ENCODE measurements around the gene RBM43.
"Not testable (repeated sequence)": the region's sequence is repeated elsewhere in the genome, so short reads cannot be mapped to it uniquely, and the experiment has no call there.

Gene RBM43

GRCh38 chr2:151268085-151268484, 6.4 kb upstream of the RBM43 start:
- DNase-seq (ENCODE audit: low read depth) = no peak

GRCh38 chr2:151267537-151267936, 5.9 kb upstream of the RBM43 start:
- no peak for DNase-seq (ENCODE audit: low read depth)

- DNase-seq (ENCODE audit: low read depth) = no peak
These were observed 4.3 kb upstream of the RBM43 start for GRCh38 chr2:151265991-151266390.

GRCh38 chr2:151264157-151264825, 2.6 kb upstream of the RBM43 start:
- no peak for DNase-seq (ENCODE audit: low read depth)

- no peak for DNase-seq (ENCODE audit: low read depth)
These were observed 966 bp upstream of the RBM43 start for GRCh38 chr2:151262629-151263028.

GRCh38 chr2:151261977-151262291, 271 bp upstream of the RBM43 start:
- no peak for DNase-seq (ENCODE audit: low read depth)

- DNase-seq (ENCODE audit: low read depth) = no peak
These were observed 961 bp downstream of the RBM43 start for GRCh38 chr2:151260573-151261230.

GRCh38 chr2:151258121-151258520, 3.5 kb downstream of the RBM43 start:
- DNase-seq (ENCODE audit: low read depth) = no peak

GRCh38 chr2:151252646-151253045, 9.0 kb downstream of the RBM43 start:
- no peak for DNase-seq (ENCODE audit: low read depth)

- DNase-seq (ENCODE audit: low read depth) = no peak
These were observed 10.7 kb downstream of the RBM43 start for GRCh38 chr2:151251012-151251411.

GRCh38 chr2:151247432-151247831, 14.2 kb downstream of the RBM43 start:
- no peak for DNase-seq (ENCODE audit: low read depth)

GRCh38 chr2:151246152-151246551, 15.5 kb downstream of the RBM43 start:
- no peak for DNase-seq (ENCODE audit: low read depth)

GRCh38 chr2:151243468-151243867, 18.2 kb downstream of the RBM43 start:
- no peak for DNase-seq (ENCODE audit: low read depth)

GRCh38 chr2:151241224-151241623, 20.4 kb downstream of the RBM43 start:
- no peak for DNase-seq (ENCODE audit: low read depth)

GRCh38 chr2:151240433-151240832, 21.2 kb downstream of the RBM43 start:
- DNase-seq (ENCODE audit: low read depth) = no peak

- no peak for DNase-seq (ENCODE audit: low read depth)
These were observed 22.0 kb downstream of the RBM43 start for GRCh38 chr2:151239624-151240023.

GRCh38 chr2:151238527-151239487, 22.9 kb downstream of the RBM43 start:
- no peak for DNase-seq (ENCODE audit: low read depth)

GRCh38 chr2:151237422-151238025, 24.1 kb downstream of the RBM43 start:
- no peak for DNase-seq (ENCODE audit: low read depth)

- not testable (repeated sequence) for DNase-seq (ENCODE audit: low read depth)
These were observed 27.9 kb downstream of the RBM43 start for GRCh38 chr2:151233760-151234159.

- DNase-seq (ENCODE audit: low read depth) = not testable (repeated sequence)
These were observed 28.4 kb downstream of the RBM43 start for GRCh38 chr2:151233288-151233687.

GRCh38 chr2:151230627-151231140, 31.0 kb downstream of the RBM43 start:
- DNase-seq (ENCODE audit: low read depth) = no peak

- no peak for DNase-seq (ENCODE audit: low read depth)
These were observed 32.7 kb downstream of the RBM43 start for GRCh38 chr2:151228847-151229512.
